Muscle layer of colon (tissue), 2 donors: Measurements from ENCODE around the gene GLYATL3.
"Not testable (repeated sequence)": the region's sequence is repeated elsewhere in the genome, so short reads cannot be mapped to it uniquely, and the experiment has no call there.

Experiments
- H3K27ac ChIP-seq: one replicate; pipeline ENCODE4 v1.7.0; 2013; ENCODE audit warnings: low read depth, mild to moderate bottlenecking, low read length, moderate library complexity
- H3K27me3 ChIP-seq, 2 donors: one replicate each; pipeline ENCODE4 v1.7.0; 2013; ENCODE audit warnings: low read length in 2 of 2, mild to moderate bottlenecking in 2 of 2; ENCODE audit not compliant: insufficient read depth in 2 of 2, control insufficient read depth in 1 of 2
- H3K36me3 ChIP-seq: one replicate; pipeline ENCODE4 v1.7.0; 2013; ENCODE audit warnings: mild to moderate bottlenecking, low read length; ENCODE audit not compliant: insufficient read depth
- H3K4me1 ChIP-seq: one replicate; pipeline ENCODE4 v1.7.0; 2013; ENCODE audit warnings: mild to moderate bottlenecking, low read length; ENCODE audit not compliant: insufficient read depth
- H3K4me3 ChIP-seq, 2 donors: one replicate each; pipeline ENCODE4 v1.7.0; 2013; ENCODE audit warnings: low read length in 2 of 2, low read depth in 1 of 2, mild to moderate bottlenecking in 1 of 2, moderate library complexity in 1 of 2
- H3K9ac ChIP-seq: one replicate; pipeline ENCODE4 v1.7.0; 2013; ENCODE audit warnings: low read length
- H3K9me3 ChIP-seq: one replicate; pipeline ENCODE4 v1.7.0; 2013; ENCODE audit warnings: mild to moderate bottlenecking, low read length
- donor health status: abdominal sarcoma.
- donor health status: Adenocarcinoma of cecum.

Gene GLYATL3

GRCh38 chr6:49499623-49500022 lies at the start of gene GLYATL3:
TSS of gene GLYATL3 (plus strand) at chr6:49499923. CDS start at chr6:49511991, 12,068 bp downstream.
- Histone ChIP-seq H3K4me3 (no peak within 1 kb of the TSS), H3K36me3 (no peaks in the 10 kb centered on the region), H3K4me1 (no peaks in the 10 kb centered on the region), H3K9ac (no peak within 1 kb of the TSS), H3K9me3 (no peaks in the 10 kb centered on the region), H3K27me3 (no peaks in the 10 kb centered on the region), H3K27ac (no peak within 1 kb of the TSS)

- Histone ChIP-seq H3K9me3 (no peaks in the 10 kb centered on the region), H3K9ac (no peak overlapping the region), H3K27ac (no peak overlapping the region), H3K4me3 (no peak overlapping the region), H3K36me3 (peaks cover 13% of the 10 kb centered on the region), H3K4me1 (no peaks in the 10 kb centered on the region), H3K27me3 (no peaks in the 10 kb centered on the region)
Observed at GRCh38 chr6:49453221-49453620, 46.5 kb upstream of the GLYATL3 start.

DNA sequence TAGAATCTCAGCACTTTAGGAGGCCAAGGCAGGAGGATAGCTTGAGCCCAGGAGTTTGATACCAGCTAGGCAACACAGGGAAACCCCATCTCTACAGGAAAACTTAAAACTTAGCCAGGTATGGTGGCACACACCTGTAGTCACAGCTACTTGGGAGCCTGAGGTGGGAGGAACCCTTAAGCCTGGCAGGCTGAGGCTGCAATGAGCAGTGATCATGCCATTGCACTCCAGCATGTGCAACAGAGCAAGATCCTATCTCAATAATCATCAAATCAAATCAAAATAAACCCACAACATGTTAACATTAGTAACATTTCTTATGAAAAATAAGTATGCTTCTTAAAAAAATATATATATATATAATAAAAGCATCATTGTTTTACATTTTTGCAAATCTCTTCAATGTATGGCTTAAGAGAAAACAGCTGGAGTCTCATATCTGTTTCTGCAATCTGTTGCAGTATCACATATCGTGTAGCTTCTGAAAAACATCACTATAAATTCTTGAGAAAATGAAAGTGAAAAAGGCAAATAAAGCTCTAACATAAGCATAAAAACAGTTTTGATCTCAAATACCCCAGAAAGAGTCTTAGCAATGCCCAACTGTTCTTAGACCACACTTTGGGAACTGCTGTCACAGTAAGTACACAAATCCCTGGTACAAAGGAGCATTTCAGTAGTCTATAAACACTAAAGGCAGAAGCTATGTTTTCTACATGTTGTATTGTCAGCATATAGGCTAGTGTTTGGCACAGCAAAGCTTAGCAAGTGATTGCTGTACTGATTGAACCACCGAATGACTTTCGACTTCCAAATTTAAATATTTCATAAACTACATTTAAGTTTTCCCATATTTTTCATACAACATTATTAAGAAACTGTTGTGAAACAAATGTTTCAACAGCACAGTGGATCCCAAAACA lies 44.7 kb upstream of the GLYATL3 start:
- no peak overlapping the region for H3K27ac ChIP-seq
- no peaks in the 10 kb centered on the region for H3K4me1 ChIP-seq
- H3K4me3 ChIP-seq = no peak overlapping the region
- no peaks in the 10 kb centered on the region for H3K9me3 ChIP-seq
- no peaks in the 10 kb centered on the region for H3K27me3 ChIP-seq
- H3K36me3 ChIP-seq = peaks cover 15% of the 10 kb centered on the region
- no peak overlapping the region for H3K9ac ChIP-seq

DNA sequence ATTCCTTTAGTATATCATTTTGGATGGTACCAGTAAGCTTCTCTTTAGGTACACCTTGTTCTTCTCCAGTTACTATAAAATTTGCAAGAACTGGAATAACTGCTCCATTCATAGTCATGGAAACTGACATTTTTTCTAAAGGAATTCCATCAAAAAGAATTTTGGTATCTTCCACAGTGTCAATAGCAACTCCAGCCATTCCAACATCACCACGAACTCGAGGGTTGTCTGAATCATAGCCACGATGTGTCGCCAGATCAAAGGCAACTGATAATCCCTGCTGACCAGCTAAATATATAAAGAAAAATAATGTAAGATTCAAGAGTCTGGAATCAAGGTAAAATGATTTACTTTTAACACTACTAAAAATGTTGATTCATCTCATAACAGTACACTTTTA lies 42.0 kb upstream of the GLYATL3 start:
- H3K4me3 ChIP-seq = no peak overlapping the region
- peaks cover 9% of the 10 kb centered on the region for H3K36me3 ChIP-seq
- no peaks in the 10 kb centered on the region for H3K27me3 ChIP-seq
- no peak overlapping the region for H3K27ac ChIP-seq
- no peak overlapping the region for H3K9ac ChIP-seq
- H3K4me1 ChIP-seq = peaks cover 19% of the 10 kb centered on the region
- no peaks in the 10 kb centered on the region for H3K9me3 ChIP-seq

GRCh38 chr6:49462071-49462470 lies 37.7 kb upstream of the GLYATL3 start:
- Histone ChIP-seq H3K27ac (no peak overlapping the region), H3K4me1 (peaks cover 26% of the 10 kb centered on the region), H3K36me3 (peaks cover 3% of the 10 kb centered on the region), H3K9me3 (no peaks in the 10 kb centered on the region), H3K27me3 (no peaks in the 10 kb centered on the region), H3K4me3 (peak overlapping the region; percentile 75 to 99), H3K9ac (peak overlapping the region; percentile 96)

DNA sequence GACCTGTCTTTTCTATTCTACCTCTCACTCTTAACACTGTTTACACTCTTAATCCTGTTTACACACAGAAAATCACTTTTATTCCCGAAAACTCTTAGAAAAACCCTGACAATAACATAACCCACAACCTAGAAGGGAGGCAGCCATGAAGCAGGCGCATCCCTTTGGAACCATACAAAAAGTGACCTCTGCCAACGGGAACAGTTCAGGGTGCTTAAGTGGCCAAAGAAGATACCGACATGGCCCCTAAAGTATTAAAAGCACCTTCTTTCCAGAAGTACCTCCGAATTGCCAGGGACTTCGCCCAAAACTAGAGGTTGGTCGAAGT lies 37.2 kb upstream of the GLYATL3 start:
- Histone ChIP-seq H3K4me1 (peaks cover 26% of the 10 kb centered on the region), H3K9ac (peak overlapping the region; percentile 96), H3K27ac (peak overlapping the region; percentile 71), H3K27me3 (no peaks in the 10 kb centered on the region), H3K4me3 (peak overlapping the region; percentile 75 to 99), H3K9me3 (no peaks in the 10 kb centered on the region), H3K36me3 (peaks cover 3% of the 10 kb centered on the region)

GRCh38 chr6:49462927-49463611 lies 36.7 kb upstream of the GLYATL3 start, which contains the start of the genes CENPQ and MMUT:
TSS of gene CENPQ (plus strand) at chr6:49463370. CDS start at chr6:49470177, 6,807 bp downstream.
TSS of gene MMUT (minus strand) at chr6:49463253. CDS start at chr6:49459466, 3,787 bp downstream.
- H3K27ac ChIP-seq = peak within 1 kb of the TSS; percentile 71
- peak within 1 kb of the TSS; percentile 96 for H3K9ac ChIP-seq
- no peaks in the 10 kb centered on the region for H3K27me3 ChIP-seq
- H3K36me3 ChIP-seq = peaks cover 3% of the 10 kb centered on the region
- peak within 1 kb of the TSS; percentile 75 to 99 for H3K4me3 ChIP-seq
- peaks cover 26% of the 10 kb centered on the region for H3K4me1 ChIP-seq
- H3K9me3 ChIP-seq = no peaks in the 10 kb centered on the region

- H3K4me3 ChIP-seq = peak overlapping the region; percentile 75 to 99
- no peaks in the 10 kb centered on the region for H3K27me3 ChIP-seq
- peaks cover 3% of the 10 kb centered on the region for H3K36me3 ChIP-seq
- peak overlapping the region; percentile 27 for H3K27ac ChIP-seq
- peaks cover 26% of the 10 kb centered on the region for H3K4me1 ChIP-seq
- H3K9ac ChIP-seq = peak overlapping the region; percentile 96
- H3K9me3 ChIP-seq = no peaks in the 10 kb centered on the region
Observed at GRCh38 chr6:49463612-49463967, 36.1 kb upstream of the GLYATL3 start.

DNA sequence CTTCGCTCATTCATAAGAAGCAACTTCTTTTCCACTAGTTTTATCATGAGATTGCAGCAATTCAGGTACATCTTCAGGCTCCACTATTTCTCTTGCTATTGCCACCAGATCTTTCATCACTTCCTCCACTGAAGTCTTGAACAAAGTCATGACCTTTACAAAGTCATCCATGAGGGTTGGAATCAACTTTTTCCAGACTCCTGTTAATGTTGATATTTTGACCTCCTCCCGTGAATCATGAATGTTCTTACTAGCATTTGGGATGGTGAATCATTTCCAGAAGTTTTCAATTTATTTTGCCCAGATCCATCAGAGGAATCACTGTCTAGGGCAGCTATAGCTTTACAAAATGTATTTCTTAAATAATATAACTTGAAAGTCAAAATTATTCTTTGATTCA lies 35.0 kb upstream of the GLYATL3 start:
- peaks cover 26% of the 10 kb centered on the region for H3K4me1 ChIP-seq
- peaks cover 3% of the 10 kb centered on the region for H3K36me3 ChIP-seq
- no peaks in the 10 kb centered on the region for H3K9me3 ChIP-seq
- H3K27ac ChIP-seq = no peak overlapping the region
- no peak overlapping the region for H3K9ac ChIP-seq
- H3K27me3 ChIP-seq = no peaks in the 10 kb centered on the region
- no peak overlapping the region for H3K4me3 ChIP-seq

- H3K9me3 ChIP-seq = no peaks in the 10 kb centered on the region
- H3K36me3 ChIP-seq = peaks cover 6% of the 10 kb centered on the region
- no peaks in the 10 kb centered on the region for H3K27me3 ChIP-seq
- H3K27ac ChIP-seq = no peak overlapping the region
- H3K4me3 ChIP-seq = no peak overlapping the region
- H3K4me1 ChIP-seq = peaks cover 7% of the 10 kb centered on the region
- H3K9ac ChIP-seq = no peak overlapping the region
Observed at GRCh38 chr6:49468042-49468441, 31.7 kb upstream of the GLYATL3 start.

- H3K9me3 ChIP-seq, H3K9ac ChIP-seq, H3K27me3 ChIP-seq, H3K27ac ChIP-seq, H3K4me3 ChIP-seq, H3K4me1 ChIP-seq, H3K36me3 ChIP-seq: not testable (repeated sequence)
Observed at GRCh38 chr6:49476564-49476963, 23.2 kb upstream of the GLYATL3 start.
